ENCODE results near the gene EFCAB13. TPM values are rescaled to one million over a fixed set of nuclear protein-coding genes. Genes with fewer than 3 reads are reported as not detected.

Gene EFCAB13
- total RNA-seq, 6 experiments from 2014 or later: 0.68 to 7.2 (median 3.2) TPM

DNA sequence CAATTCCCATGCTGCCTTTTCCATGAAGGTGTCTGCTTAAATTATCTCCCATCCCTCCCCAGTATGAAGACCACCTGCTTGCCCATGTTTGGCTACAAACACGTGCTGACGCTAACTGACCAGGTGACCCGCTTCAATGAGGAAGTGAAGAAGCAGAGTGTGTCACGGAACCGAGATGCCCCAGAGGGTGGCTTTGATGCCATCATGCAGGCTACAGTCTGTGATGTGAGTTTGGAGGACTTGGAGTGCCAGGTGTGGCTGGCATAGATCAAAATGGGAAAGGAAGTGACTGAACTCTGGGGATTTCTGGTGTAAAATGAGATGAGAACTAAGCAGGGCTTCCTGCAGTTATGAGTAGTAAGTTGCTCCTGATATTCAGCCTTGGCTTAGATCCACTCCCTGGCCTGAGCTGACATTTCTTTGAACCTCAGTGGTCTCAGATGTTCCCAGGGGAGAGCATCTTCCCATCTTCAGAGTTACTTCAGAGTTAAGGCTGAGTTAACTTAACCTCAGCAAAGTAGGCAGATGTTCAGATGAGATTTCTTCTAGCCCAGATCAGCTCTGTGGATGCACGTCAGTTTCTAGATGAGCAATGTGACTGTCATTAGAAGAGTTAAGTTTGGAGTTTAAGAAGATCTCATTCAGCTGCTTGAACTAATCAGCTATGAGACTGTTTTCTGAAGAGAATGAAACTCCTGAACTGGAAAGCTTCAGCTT, 37.4 kb upstream of the EFCAB13 start:
- TF ChIP-seq CTCF (IDR thresholded peaks at IDR 0.05): no peak
- no peak for TF ChIP-seq POLR2A (IDR thresholded peaks at IDR 0.05)
- no peaks in the 10 kb centered on the region for H3K27me3 ChIP-seq
- 87% methylated on average over 6 of the region's 6 CpGs for WGBS (ENCODE audit: insufficient coverage, low coverage, low lambda C conversion rate, missing lambda C conversion rate)
- no peak overlapping the region for H3K27ac ChIP-seq
- no peaks in the 10 kb centered on the region for H3K9me3 ChIP-seq
- intact Hi-C loops (cut with DNase I): no loop called here
- DNase-seq (no peak), ATAC-seq (no peak)
- H3K4me3 ChIP-seq: no peak overlapping the region
- no peaks in the 10 kb centered on the region for H3K36me3 ChIP-seq
- peaks cover 0 to 21% (median 4%) of the 10 kb centered on the region in 4 donors for H3K4me1 ChIP-seq

- Histone ChIP-seq H3K4me3 (no peak overlapping the region), H3K27me3 (no peaks in the 10 kb centered on the region), H3K36me3 (no peaks in the 10 kb centered on the region), H3K4me1 (peaks cover 0 to 28% (median 8%) of the 10 kb centered on the region in 4 donors), H3K9me3 (no peaks in the 10 kb centered on the region), H3K27ac (no peak overlapping the region)
- TF ChIP-seq CTCF (IDR thresholded peaks at IDR 0.05) (no peak), POLR2A (IDR thresholded peaks at IDR 0.05) (no peak)
- intact Hi-C loops (cut with DNase I): no loop called here
- ATAC-seq: no peak
- WGBS (ENCODE audit: insufficient coverage, low coverage, low lambda C conversion rate, missing lambda C conversion rate): 90% methylated on average over 2 of the region's 4 CpGs
- no peak for DNase-seq
Measured at GRCh38 chr17:47287068-47287467, 36.7 kb upstream of the EFCAB13 start.

GRCh38 chr17:47287639-47288038, 36.1 kb upstream of the EFCAB13 start:
- 50% methylated on average over 1 of the region's 2 CpGs for WGBS (ENCODE audit: insufficient coverage, low coverage, low lambda C conversion rate, missing lambda C conversion rate)
- no peaks in the 10 kb centered on the region for H3K27me3 ChIP-seq
- ATAC-seq: no peak
- no peak overlapping the region for H3K4me3 ChIP-seq
- TF ChIP-seq CTCF (IDR thresholded peaks at IDR 0.05): no peak
- no peak for TF ChIP-seq POLR2A (IDR thresholded peaks at IDR 0.05)
- no peaks in the 10 kb centered on the region for H3K9me3 ChIP-seq
- peaks cover 0 to 28% (median 8%) of the 10 kb centered on the region in 4 donors for H3K4me1 ChIP-seq
- no peaks in the 10 kb centered on the region for H3K36me3 ChIP-seq
- no peak for DNase-seq
- intact Hi-C loops (cut with DNase I): no loop called here
- H3K27ac ChIP-seq: no peak overlapping the region

DNA sequence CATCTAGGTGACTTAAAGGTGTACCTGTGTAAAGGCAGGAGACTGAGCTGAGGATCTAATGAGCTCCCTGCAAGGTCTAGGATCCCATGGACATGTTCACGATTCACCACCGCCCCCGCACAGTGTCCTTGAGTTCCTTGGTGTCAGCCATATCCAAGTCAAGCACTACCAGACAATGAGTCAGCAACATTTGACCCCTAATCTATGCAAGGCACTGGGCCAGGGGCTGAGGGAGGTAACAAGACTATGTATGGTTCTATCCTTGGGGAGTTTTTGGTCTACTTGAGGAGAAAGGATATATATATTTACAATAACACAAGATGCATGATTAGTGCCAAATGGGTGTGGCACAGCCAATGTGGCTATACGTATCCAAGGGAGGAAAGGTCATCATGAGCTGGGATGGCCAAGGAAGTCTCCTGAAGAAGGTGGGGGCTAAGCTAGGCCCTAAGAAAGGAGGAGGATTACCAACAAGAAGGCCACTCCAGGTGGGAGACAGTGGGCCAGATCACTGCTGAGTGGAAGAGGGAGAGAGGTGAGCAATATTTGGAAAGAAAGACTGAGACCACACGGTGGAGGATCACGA, 35.1 kb upstream of the EFCAB13 start:
- Histone ChIP-seq H3K27ac (no peak overlapping the region), H3K9me3 (no peaks in the 10 kb centered on the region), H3K36me3 (no peaks in the 10 kb centered on the region), H3K27me3 (no peaks in the 10 kb centered on the region), H3K4me1 (peaks cover 0 to 28% (median 8%) of the 10 kb centered on the region in 4 donors), H3K4me3 (no peak overlapping the region)
- TF ChIP-seq POLR2A (IDR thresholded peaks at IDR 0.05) (no peak), CTCF (IDR thresholded peaks at IDR 0.05) (no peak)
- ATAC-seq (no peak), DNase-seq (no peak)
- intact Hi-C loops (cut with DNase I): no loop called here
- 74% methylated on average over 4 of the region's 6 CpGs for WGBS (ENCODE audit: insufficient coverage, low coverage, low lambda C conversion rate, missing lambda C conversion rate)

Data from right lobe of liver (tissue), 6 donors.